Mesendoderm (in vitro differentiated cells): ENCODE measurements around the gene PAPOLB.

ENCODE experiments used
- DNase-seq: peaks from one replicate; pipeline ENCODE4 v3.0.0; 2013
- H2AK5ac ChIP-seq: 2 replicates; pipeline ENCODE4 v1.6.1; 2013; ENCODE audit warnings: low read length, inconsistent platforms
- H2BK120ac ChIP-seq: 2 replicates; pipeline ENCODE4 v1.6.1; 2013; ENCODE audit warnings: low read depth, mild to moderate bottlenecking, low read length, moderate library complexity, mixed read lengths
- H2BK15ac ChIP-seq: replicated peaks from 2 replicates; pipeline ENCODE4 v1.6.1; 2013; ENCODE audit warnings: low read depth, mild to moderate bottlenecking, moderate library complexity
- H2BK5ac ChIP-seq: 2 replicates; pipeline ENCODE4 v1.6.1; 2013; ENCODE audit warnings: low read length, inconsistent platforms
- H3K18ac ChIP-seq: 2 replicates; pipeline ENCODE4 v1.6.1; 2013; ENCODE audit warnings: mild to moderate bottlenecking, low read length, mixed read lengths
- H3K23ac ChIP-seq: one replicate; pipeline ENCODE4 v1.6.1; 2013; ENCODE audit warnings: low read length
- H3K27ac ChIP-seq: 2 replicates; pipeline ENCODE4 v1.5.1; 2013; ENCODE audit warnings: low read depth, mild to moderate bottlenecking, inconsistent platforms, low read length, moderate library complexity
- H3K27me3 ChIP-seq: 2 replicates; pipeline ENCODE4 v1.6.1; 2013; ENCODE audit warnings: low read length, control low read depth, mild to moderate bottlenecking, inconsistent platforms; ENCODE audit not compliant: insufficient read depth, poor library complexity
- H3K36me3 ChIP-seq: 2 replicates; pipeline ENCODE4 v1.6.1; 2013; ENCODE audit warnings: low read length, inconsistent platforms; ENCODE audit not compliant: control insufficient read depth, insufficient read depth
- H3K4ac ChIP-seq: one replicate; pipeline ENCODE4 v1.6.1; 2013; ENCODE audit warnings: low read depth, mild to moderate bottlenecking, low read length, moderate library complexity
- H3K4me1 ChIP-seq: 2 replicates; pipeline ENCODE4 v1.6.1; 2013; ENCODE audit warnings: low read depth, low read length, inconsistent platforms; ENCODE audit not compliant: control insufficient read depth
- H3K4me2 ChIP-seq: 2 replicates; pipeline ENCODE4 v1.6.1; 2013; ENCODE audit warnings: low read length
- H3K4me3 ChIP-seq: 2 replicates; pipeline ENCODE4 v1.5.1; 2013; ENCODE audit warnings: mild to moderate bottlenecking, low read length
- H3K56ac ChIP-seq: one replicate; pipeline ENCODE4 v1.6.1; 2013; ENCODE audit warnings: low read length
- H3K79me1 ChIP-seq: 2 replicates; pipeline ENCODE4 v1.6.1; 2013; ENCODE audit warnings: low read length, inconsistent platforms
- H3K79me2 ChIP-seq: 2 replicates; pipeline ENCODE4 v1.6.1; 2013; ENCODE audit warnings: mild to moderate bottlenecking, low read length; ENCODE audit not compliant: control insufficient read depth, insufficient read depth
- H3K9ac ChIP-seq: 2 replicates; pipeline ENCODE4 v1.6.1; 2013; ENCODE audit warnings: low read length, inconsistent platforms
- H4K5ac ChIP-seq: one replicate; pipeline ENCODE4 v1.6.1; 2013; ENCODE audit warnings: low read length
- H4K8ac ChIP-seq: one replicate; pipeline ENCODE4 v1.6.1; 2013; ENCODE audit warnings: low read depth, mild to moderate bottlenecking, control low read depth, low read length, moderate library complexity
- WGBS: extraction: QIAGEN DNeasy Blood & Tissue Kit; methylation state at CpG from one replicate; pipeline ENCODE4 v1.1.7; 2013; ENCODE audit warnings: low lambda C conversion rate, missing lambda C conversion rate; ENCODE audit not compliant: insufficient coverage; ENCODE audit errors: extremely low coverage; 5-methylcytosine and 5-hydroxymethylcytosine counted together

The PAPOLB gene

DNA sequence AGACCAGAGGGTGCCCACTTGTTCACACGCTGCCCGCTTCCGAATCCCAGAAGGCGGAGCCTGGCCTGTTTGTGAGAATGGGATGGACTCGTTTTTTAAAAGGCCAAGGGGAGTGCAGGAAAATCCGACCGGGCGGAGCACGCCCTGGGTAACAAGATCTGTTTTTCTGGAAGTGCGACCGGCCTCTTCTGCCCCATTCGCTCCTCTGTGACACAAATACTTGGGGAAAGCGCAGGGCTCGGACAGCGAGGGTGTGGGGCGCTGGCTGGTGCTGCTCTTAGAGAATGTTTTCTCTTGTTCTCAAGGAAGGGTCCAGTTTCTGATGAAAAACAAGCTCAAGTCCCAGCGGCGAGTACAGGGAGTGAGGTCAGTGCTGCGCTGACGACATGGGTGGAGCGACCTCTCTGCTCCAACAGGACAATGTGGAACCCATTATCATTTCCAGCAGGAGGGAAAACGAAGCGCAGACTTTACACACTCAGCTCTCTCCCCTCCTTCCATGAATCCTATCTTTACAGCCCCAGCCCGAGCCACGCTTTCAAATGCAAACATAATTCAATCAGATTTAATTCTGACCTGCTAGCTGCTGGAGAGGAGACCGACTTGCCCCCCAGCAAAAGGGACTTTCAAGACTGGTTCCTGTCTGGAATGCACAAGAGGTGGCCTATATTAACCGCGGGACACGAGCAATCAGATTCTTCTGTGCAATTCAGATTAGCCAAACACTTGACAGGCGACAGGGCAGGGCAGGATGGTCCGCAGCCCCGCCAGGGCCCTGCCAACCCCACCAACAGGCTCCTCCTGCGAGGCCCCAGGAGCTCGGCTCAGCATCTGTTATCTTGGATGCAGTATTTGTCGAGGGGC, 20.6 kb upstream of the PAPOLB start:
- Histone ChIP-seq H3K18ac (peak overlapping the region; percentile 91), H3K4me1 (no peaks in the 10 kb centered on the region), H2BK120ac (no peak overlapping the region), H3K23ac (no peak overlapping the region), H2AK5ac (no peak overlapping the region), H3K4me3 (peak overlapping the region; percentile 26), H2BK5ac (no peak overlapping the region), H3K4me2 (peak overlapping the region; percentile 73), H4K8ac (no peak overlapping the region), H3K36me3 (no peaks in the 10 kb centered on the region), H2BK15ac (no peak overlapping the region), H3K79me1 (no peaks in the 10 kb centered on the region), H4K5ac (no peak overlapping the region), H3K9ac (peak overlapping the region; percentile 63), H3K27me3 (no peaks in the 10 kb centered on the region), H3K4ac (no peak overlapping the region), H3K79me2 (no peaks in the 10 kb centered on the region), H3K27ac (peak overlapping the region; percentile 35), H3K56ac (peak overlapping the region; percentile 70)
- peak; percentile 83 for DNase-seq
- WGBS: no CpG with 5 or more reads among the region's 35 CpGs

DNA sequence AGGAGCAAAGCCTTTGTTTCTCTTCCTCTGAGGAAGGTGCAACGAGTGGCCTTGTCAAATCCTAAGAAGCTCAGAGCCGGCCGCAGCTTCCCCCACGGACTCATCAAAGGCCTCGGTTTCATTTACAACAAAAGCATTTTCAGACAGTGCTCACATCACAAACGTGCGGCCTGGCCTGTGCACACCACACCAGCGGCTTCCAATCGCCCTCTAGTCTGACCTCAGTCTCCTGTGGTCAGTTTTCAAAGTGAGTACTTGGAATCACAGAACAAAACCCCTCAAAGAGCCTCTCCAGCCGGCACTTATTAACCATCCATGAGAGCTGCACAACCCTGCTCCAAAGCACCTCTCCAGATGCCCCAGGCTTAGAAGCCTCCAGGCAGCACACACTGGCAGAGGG, 18.4 kb upstream of the PAPOLB start:
- Histone ChIP-seq H2BK15ac (no peak overlapping the region), H3K4me3 (no peak overlapping the region), H3K36me3 (no peaks in the 10 kb centered on the region), H2BK120ac (no peak overlapping the region), H2AK5ac (no peak overlapping the region), H4K5ac (no peak overlapping the region), H3K4ac (no peak overlapping the region), H3K4me2 (no peak overlapping the region), H4K8ac (no peak overlapping the region), H2BK5ac (no peak overlapping the region), H3K79me1 (no peaks in the 10 kb centered on the region), H3K23ac (no peak overlapping the region), H3K4me1 (no peaks in the 10 kb centered on the region), H3K27me3 (no peaks in the 10 kb centered on the region), H3K18ac (no peak overlapping the region), H3K9ac (no peak overlapping the region), H3K79me2 (no peaks in the 10 kb centered on the region), H3K27ac (no peak overlapping the region), H3K56ac (no peak overlapping the region)
- WGBS: no CpG with 5 or more reads among the region's 10 CpGs
- no peak for DNase-seq

DNA sequence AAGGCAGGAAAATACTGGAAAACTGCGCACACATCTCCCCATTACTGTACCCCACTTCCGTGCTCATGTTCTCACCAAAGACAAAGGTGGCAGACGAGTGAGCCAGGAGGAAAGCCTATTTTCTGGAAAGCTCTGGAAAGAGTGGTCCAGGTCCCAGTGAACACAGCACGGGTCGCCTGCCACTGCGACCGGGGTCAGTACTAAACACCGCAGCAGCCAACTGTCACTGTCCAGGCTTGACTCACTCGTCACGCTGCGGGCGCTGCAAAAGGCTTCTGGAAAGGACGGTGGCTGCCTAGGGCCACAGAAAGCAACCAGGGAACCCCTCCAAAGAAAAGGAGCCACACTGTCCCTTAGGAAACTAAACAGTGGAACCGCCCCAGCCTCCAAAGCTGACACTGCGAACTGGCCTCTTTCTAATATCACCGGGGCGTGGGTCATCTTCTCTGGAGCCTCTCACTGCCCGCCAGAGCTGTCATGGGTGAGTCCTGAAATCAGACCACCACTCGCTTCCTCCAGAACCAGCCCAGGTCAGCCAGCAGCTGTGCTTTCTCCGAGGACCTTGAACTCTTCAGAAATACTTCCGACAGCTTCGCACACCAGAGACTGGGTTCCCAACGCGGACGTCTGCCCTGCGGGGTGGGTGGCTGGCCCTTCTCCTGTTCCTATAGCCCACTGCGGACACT, 17.7 kb upstream of the PAPOLB start:
- H3K9ac ChIP-seq: no peak overlapping the region
- no peaks in the 10 kb centered on the region for H3K79me1 ChIP-seq
- no peak overlapping the region for H4K8ac ChIP-seq
- H3K4me1 ChIP-seq: no peaks in the 10 kb centered on the region
- H3K27ac ChIP-seq: no peak overlapping the region
- no peak overlapping the region for H3K4me2 ChIP-seq
- H2BK120ac ChIP-seq: no peak overlapping the region
- no peak overlapping the region for H3K4me3 ChIP-seq
- no CpG with 5 or more reads among the region's 27 CpGs for WGBS
- no peak overlapping the region for H3K23ac ChIP-seq
- no peaks in the 10 kb centered on the region for H3K79me2 ChIP-seq
- H3K27me3 ChIP-seq: no peaks in the 10 kb centered on the region
- no peak overlapping the region for H3K56ac ChIP-seq
- H2BK5ac ChIP-seq: no peak overlapping the region
- H3K4ac ChIP-seq: no peak overlapping the region
- H3K36me3 ChIP-seq: no peaks in the 10 kb centered on the region
- H2AK5ac ChIP-seq: no peak overlapping the region
- H3K18ac ChIP-seq: no peak overlapping the region
- no peak for DNase-seq
- H4K5ac ChIP-seq: no peak overlapping the region
- H2BK15ac ChIP-seq: no peak overlapping the region

DNA sequence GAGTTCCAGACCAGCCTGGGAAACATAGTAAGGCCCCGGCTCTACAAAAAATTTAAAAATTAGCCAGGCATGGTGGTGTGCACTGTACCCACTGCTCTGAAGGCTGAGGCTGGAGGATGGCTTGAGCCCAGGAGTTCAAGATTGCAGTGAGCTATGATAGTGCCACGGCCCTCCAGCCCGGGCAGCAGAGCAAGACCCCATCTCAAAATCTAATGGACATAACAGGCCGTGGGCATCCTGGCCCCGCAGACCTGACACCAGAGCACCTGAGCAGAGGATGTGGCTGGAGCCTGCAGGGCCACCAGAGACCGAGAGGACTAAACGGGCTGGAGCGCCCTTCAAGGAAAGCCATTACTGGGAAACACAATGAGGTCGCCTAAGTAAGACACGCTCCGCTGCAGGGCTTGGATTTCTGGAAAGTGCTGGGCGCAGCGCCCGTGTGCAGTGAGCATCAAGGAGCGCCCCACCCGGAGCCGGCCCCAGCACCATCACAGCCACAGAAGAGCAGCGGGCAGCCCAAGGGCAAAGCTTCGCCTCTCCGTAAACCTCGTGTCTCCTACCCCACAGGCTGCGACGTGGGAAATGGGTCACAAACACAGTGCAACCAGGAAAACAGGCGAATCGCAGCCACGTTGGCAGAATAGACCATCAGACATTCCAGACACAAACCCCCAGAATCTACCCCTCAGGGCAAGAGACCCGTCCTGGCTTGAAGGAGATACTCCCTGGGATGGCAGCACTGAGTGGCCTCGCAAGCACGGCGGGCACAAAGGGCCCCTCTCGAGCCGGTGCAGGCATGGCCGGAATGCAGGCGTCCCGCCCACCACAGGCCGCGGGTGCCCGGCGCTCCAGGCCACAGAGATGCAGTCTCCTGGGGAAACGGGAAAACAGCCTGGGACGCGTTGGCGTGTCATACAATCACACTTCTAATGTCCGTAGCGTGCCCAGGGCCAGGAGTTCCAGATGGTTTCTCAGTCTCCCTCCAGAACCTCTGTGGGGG, 16.8 kb upstream of the PAPOLB start:
- no peak overlapping the region for H4K8ac ChIP-seq
- no peak overlapping the region for H3K27ac ChIP-seq
- H3K56ac ChIP-seq: no peak overlapping the region
- H3K23ac ChIP-seq: no peak overlapping the region
- H3K4me2 ChIP-seq: no peak overlapping the region
- no peak overlapping the region for H4K5ac ChIP-seq
- no peaks in the 10 kb centered on the region for H3K79me1 ChIP-seq
- DNase-seq: no peak
- no peak overlapping the region for H2BK120ac ChIP-seq
- no peak overlapping the region for H2BK15ac ChIP-seq
- no peak overlapping the region for H3K9ac ChIP-seq
- H3K18ac ChIP-seq: no peak overlapping the region
- H3K4me3 ChIP-seq: no peak overlapping the region
- H3K79me2 ChIP-seq: no peaks in the 10 kb centered on the region
- no peaks in the 10 kb centered on the region for H3K27me3 ChIP-seq
- no peak overlapping the region for H2AK5ac ChIP-seq
- no peaks in the 10 kb centered on the region for H3K36me3 ChIP-seq
- WGBS: no CpG with 5 or more reads among the region's 45 CpGs
- H2BK5ac ChIP-seq: no peak overlapping the region
- H3K4me1 ChIP-seq: no peaks in the 10 kb centered on the region
- no peak overlapping the region for H3K4ac ChIP-seq

DNA sequence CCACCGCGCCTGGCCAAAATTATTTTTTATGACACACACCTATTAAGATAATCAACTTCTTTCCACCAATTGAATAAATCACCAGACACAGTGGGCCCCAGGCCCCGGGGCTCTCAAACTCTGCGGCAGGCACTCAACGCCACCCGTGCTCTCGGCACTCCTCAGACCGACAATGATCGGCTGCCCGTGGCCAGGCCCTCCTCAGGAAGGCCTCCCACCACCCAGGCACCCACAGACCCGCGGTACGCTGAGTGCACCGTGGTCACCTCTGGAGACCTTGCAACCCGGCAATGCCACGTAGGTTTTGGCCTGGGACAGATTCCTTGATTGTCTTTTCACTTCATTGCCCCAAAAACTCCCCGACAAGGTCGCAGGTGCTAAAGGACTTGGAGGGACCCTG, 14.8 kb upstream of the PAPOLB start:
- H2BK5ac ChIP-seq: no peak overlapping the region
- WGBS: no CpG with 5 or more reads among the region's 18 CpGs

More for the DNA sequence above, 14.8 kb upstream of the PAPOLB start:
- Histone ChIP-seq H4K8ac (no peak overlapping the region), H3K4me1 (peaks cover 6% of the 10 kb centered on the region), H3K23ac (no peak overlapping the region), H2AK5ac (no peak overlapping the region), H3K4me2 (no peak overlapping the region), H3K4ac (no peak overlapping the region), H3K27me3 (no peaks in the 10 kb centered on the region), H3K4me3 (no peak overlapping the region), H2BK120ac (no peak overlapping the region), H3K56ac (no peak overlapping the region), H3K27ac (no peak overlapping the region), H3K79me2 (no peaks in the 10 kb centered on the region), H3K18ac (no peak overlapping the region), H4K5ac (no peak overlapping the region), H3K9ac (no peak overlapping the region), H3K36me3 (no peaks in the 10 kb centered on the region), H2BK15ac (no peak overlapping the region), H3K79me1 (no peaks in the 10 kb centered on the region)
- DNase-seq: no peak
